Loucy (cell line): ENCODE measurements around the gene RAB19.

ENCODE experiments used
- H2AFZ ChIP-seq: fragments of 200-600 bp; sonication (generic); 2 replicates; pipeline ENCODE4 v1.6.0; 2016; ENCODE audit warnings: antibody characterized with exemption, mild to moderate bottlenecking, low read length, moderate library complexity
- H3F3A ChIP-seq: fragments of 200-600 bp; 2 replicates; pipeline ENCODE4 v1.6.0; 2016; ENCODE audit warnings: antibody characterized with exemption, low read depth, mild to moderate bottlenecking
- H3K27me3 ChIP-seq: fragments of 200-600 bp; sonication (generic); 2 replicates; pipeline ENCODE4 v1.6.1; 2014; ENCODE audit warnings: low read length, mild to moderate bottlenecking; ENCODE audit not compliant: insufficient read depth, poor library complexity, severe bottlenecking
- H3K36me3 ChIP-seq: fragments of 200-600 bp; sonication (generic); 2 replicates; pipeline ENCODE4 v1.6.1; 2016; ENCODE audit warnings: low read length; ENCODE audit not compliant: insufficient read depth
- H3K4me1 ChIP-seq: fragments of 200-600 bp; sonication (generic); 2 replicates; pipeline ENCODE4 v1.5.1; 2014; ENCODE audit warnings: low read length, mild to moderate bottlenecking; ENCODE audit not compliant: insufficient read depth, poor library complexity, severe bottlenecking
- H3K4me2 ChIP-seq: fragments of 200-600 bp; sonication (generic); 2 replicates; pipeline ENCODE4 v1.6.0; 2014; ENCODE audit warnings: antibody characterized with exemption, low read length, low read depth, mild to moderate bottlenecking; ENCODE audit not compliant: poor library complexity, severe bottlenecking
- H3K4me3 ChIP-seq: fragments of 200-600 bp; sonication (generic); 2 replicates; pipeline ENCODE4 v1.5.1; 2014; ENCODE audit warnings: low read length, mild to moderate bottlenecking, mixed read lengths; ENCODE audit not compliant: poor library complexity, severe bottlenecking
- H3K79me2 ChIP-seq: fragments of 200-600 bp; sonication (generic); 2 replicates; pipeline ENCODE4 v1.6.1; 2014; ENCODE audit warnings: low read length; ENCODE audit not compliant: insufficient read depth
- H3K9ac ChIP-seq: fragments of 200-600 bp; sonication (generic); 2 replicates; pipeline ENCODE4 v1.6.0; 2014; ENCODE audit warnings: mild to moderate bottlenecking, low read depth, low read length, moderate library complexity; ENCODE audit not compliant: poor library complexity, severe bottlenecking
- H3K9me2 ChIP-seq: fragments of 200-600 bp; sonication (generic); replicated peaks from 2 replicates; pipeline ENCODE4 v1.6.1; 2016; ENCODE audit warnings: low read depth, low read length, mixed read lengths
- H3K9me3 ChIP-seq: fragments of 200-600 bp; sonication (generic); 2 replicates; pipeline ENCODE4 v1.6.1; 2014; ENCODE audit warnings: mild to moderate bottlenecking, antibody characterized with exemption, low read length, low read depth; ENCODE audit not compliant: insufficient read depth
- H4K20me1 ChIP-seq: fragments of 200-600 bp; sonication (generic); 2 replicates; pipeline ENCODE4 v1.6.0; 2014; ENCODE audit warnings: antibody characterized with exemption, low read length, mild to moderate bottlenecking; ENCODE audit not compliant: insufficient read depth, poor library complexity, severe bottlenecking
- CTCF ChIP-seq: fragments of 200-600 bp; sonication (generic); conservative IDR thresholded peaks from 2 replicates; pipeline ENCODE4 v1.5.1; 2014; ENCODE audit warnings: mild to moderate bottlenecking, antibody characterized with exemption, low read length
- EZH2phosphoT487 ChIP-seq: fragments of 200-600 bp; IDR thresholded peaks from 2 replicates; pipeline ENCODE4 v1.6.1; 2018; ENCODE audit warnings: antibody characterized with exemption, mild to moderate bottlenecking, moderate library complexity, borderline replicate concordance

The RAB19 gene

DNA sequence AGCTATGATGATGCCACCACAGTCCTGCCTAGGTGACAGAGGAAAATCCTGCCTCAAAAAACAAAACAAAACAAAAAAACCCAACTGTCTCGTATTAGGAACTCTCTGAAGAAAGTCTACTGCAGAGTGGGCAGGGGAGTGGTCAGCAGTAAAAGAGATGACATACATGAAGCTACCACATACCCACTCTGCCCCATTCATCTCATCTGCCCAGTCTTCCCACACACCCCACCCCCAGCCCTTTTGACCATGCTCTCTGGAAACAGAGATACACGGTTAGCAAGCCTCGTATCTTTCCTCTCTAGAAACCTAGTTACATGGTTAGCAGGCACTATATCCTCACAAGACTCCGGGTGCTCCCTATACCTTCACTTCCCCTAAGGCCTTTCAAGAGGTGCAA is 13.8 kb upstream of the RAB19 start:
- H2AFZ ChIP-seq, result no peak overlapping the region
- H3K79me2 ChIP-seq, result peaks cover 24% of the 10 kb centered on the region; the same call in 1 of the 2 replicates
- H3K9ac ChIP-seq, result no peak overlapping the region
- H3K36me3 ChIP-seq, result no peaks in the 10 kb centered on the region
- H3K4me2 ChIP-seq, result peak overlapping the region; percentile 38
- no peak overlapping the region for H3K4me3 ChIP-seq
- H4K20me1 ChIP-seq, result peaks cover 36% of the 10 kb centered on the region
- H3K9me2 ChIP-seq, result no peaks in the 10 kb centered on the region
- H3F3A ChIP-seq, result no peaks in the 10 kb centered on the region
- H3K9me3 ChIP-seq, result no peaks in the 10 kb centered on the region
- no peaks in the 10 kb centered on the region for H3K27me3 ChIP-seq
- peaks cover 26% of the 10 kb centered on the region for H3K4me1 ChIP-seq
- TF ChIP-seq EZH2phosphoT487, result no peak
- TF ChIP-seq CTCF, result no peak

GRCh38 chr7:140390466-140391190 is 13.2 kb upstream of the RAB19 start:
- H3K27me3 ChIP-seq, result no peaks in the 10 kb centered on the region
- no peaks in the 10 kb centered on the region for H3F3A ChIP-seq
- TF ChIP-seq CTCF, result no peak
- no peak for TF ChIP-seq EZH2phosphoT487
- H3K36me3 ChIP-seq, result no peaks in the 10 kb centered on the region
- H4K20me1 ChIP-seq, result peaks cover 36% of the 10 kb centered on the region
- peaks cover 21% of the 10 kb centered on the region for H3K4me1 ChIP-seq
- H3K9me3 ChIP-seq, result no peaks in the 10 kb centered on the region
- no peaks in the 10 kb centered on the region for H3K9me2 ChIP-seq
- H3K9ac ChIP-seq, result no peak overlapping the region
- peak overlapping the region; percentile 5 for H3K4me3 ChIP-seq
- H3K79me2 ChIP-seq, result peaks cover 24% of the 10 kb centered on the region; the same call in 1 of the 2 replicates
- H3K4me2 ChIP-seq, result peak overlapping the region; percentile 38
- H2AFZ ChIP-seq, result no peak overlapping the region

GRCh38 chr7:140391634-140392033 is 12.2 kb upstream of the RAB19 start:
- Histone ChIP-seq H3K9ac (no peak overlapping the region), H3F3A (no peaks in the 10 kb centered on the region), H3K79me2 (peaks cover 34% of the 10 kb centered on the region), H3K9me2 (no peaks in the 10 kb centered on the region), H3K36me3 (no peaks in the 10 kb centered on the region), H2AFZ (no peak overlapping the region), H3K4me2 (peak overlapping the region; percentile 38), H3K4me1 (peaks cover 31% of the 10 kb centered on the region), H4K20me1 (peaks cover 40% of the 10 kb centered on the region), H3K27me3 (no peaks in the 10 kb centered on the region), H3K4me3 (no peak overlapping the region), H3K9me3 (no peaks in the 10 kb centered on the region)
- TF ChIP-seq EZH2phosphoT487 (no peak), CTCF (no peak)
